Epithelial cell of esophagus (primary cell): ENCODE measurements around the gene TMEM108.

Source experiments
- DNase-seq: peaks from one replicate; pipeline ENCODE4 v3.0.0; 2010; ENCODE audit warnings: low read depth
- H3K4me3 ChIP-seq: 2 replicates; pipeline ENCODE4 v1.5.1; 2011; ENCODE audit warnings: mild to moderate bottlenecking, low read length, control low read depth
- CTCF ChIP-seq: IDR thresholded peaks from 2 replicates; pipeline ENCODE4 v1.5.1; 2011; ENCODE audit warnings: low read depth, mild to moderate bottlenecking, low read length, control low read depth, inconsistent platforms; ENCODE audit not compliant: insufficient read depth; ENCODE audit errors: missing control alignments

The TMEM108 gene

GRCh38 chr3:133424937-133425869 is 387.0 kb downstream of the TMEM108 start:
- H3K4me3 ChIP-seq, result no peak overlapping the region

GRCh38 chr3:133425898-133426297 is 387.7 kb downstream of the TMEM108 start:
- no peak overlapping the region for H3K4me3 ChIP-seq
- TF ChIP-seq CTCF, result no peak
- DNase-seq, result no peak

More at GRCh38 chr3:133424937-133425869, 387.0 kb downstream of the TMEM108 start:
- DNase-seq, result no peak
- TF ChIP-seq CTCF, result no peak

GRCh38 chr3:133426721-133427120 is 388.5 kb downstream of the TMEM108 start:
- peak; percentile 66 for DNase-seq
- TF ChIP-seq CTCF, result no peak
- no peak overlapping the region for H3K4me3 ChIP-seq

GRCh38 chr3:133428552-133428951 is 390.4 kb downstream of the TMEM108 start:
- TF ChIP-seq CTCF, result no peak
- no peak for DNase-seq
- no peak overlapping the region for H3K4me3 ChIP-seq

- no peak for DNase-seq
- no peak overlapping the region for H3K4me3 ChIP-seq
- no peak for TF ChIP-seq CTCF
These were observed 390.9 kb downstream of the TMEM108 start for GRCh38 chr3:133429063-133429462.

- TF ChIP-seq CTCF, result no peak
- no peak overlapping the region for H3K4me3 ChIP-seq
- no peak for DNase-seq
These were observed 401.4 kb downstream of the TMEM108 start for GRCh38 chr3:133439563-133439962.
